ENCODE results near the gene UBE2H. TPM values are rescaled to one million over a fixed set of nuclear protein-coding genes. Genes with fewer than 3 reads are reported as not detected.

UBE2H gene
- total and polyA plus RNA-seq, 2 donors (not counting 1 experiment from before 2014, with no cell fraction given), result 23.3 to 54.1 TPM

DNA sequence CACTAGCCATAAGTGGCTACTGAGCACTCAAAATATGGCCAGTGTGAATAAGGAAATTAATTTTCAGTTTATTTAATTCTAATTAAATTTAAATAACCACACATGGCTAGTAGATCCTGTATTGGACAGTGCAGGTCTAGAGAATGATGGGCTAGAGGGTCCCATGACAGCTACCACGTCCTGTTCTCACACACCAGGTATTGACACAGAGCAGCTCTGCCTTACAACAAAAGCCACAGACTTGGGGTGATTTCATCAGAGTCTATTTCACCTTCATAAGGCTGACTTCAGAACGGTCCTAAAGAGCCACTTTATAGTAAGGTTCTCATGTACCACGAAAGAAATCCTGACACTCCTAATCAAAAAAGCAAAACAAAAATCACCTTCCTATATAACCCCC, 111.3 kb downstream of the UBE2H start:
- H3K27ac ChIP-seq (ENCODE audit: low read length in 2 of 2), result no peak overlapping the region
- H3K9ac ChIP-seq (ENCODE audit: low read length), result no peak overlapping the region
- H3K27me3 ChIP-seq (replicated peaks in 1 of 4; ENCODE audit: control extremely low read depth in 1 of 4, control insufficient read depth in 3 of 4, insufficient read depth in 4 of 4, low read length in 3 of 4), result no peaks in the 10 kb centered on the region
- no peak overlapping the region for H2AFZ ChIP-seq (ENCODE audit: insufficient read depth, low read depth, low read length, poor library complexity, severe bottlenecking)
- Mint-ChIP-seq H3K4me3 (no peak overlapping the region), H3K9me3 (ENCODE audit: insufficient read depth) (no peaks in the 10 kb centered on the region), H3K4me1 (peaks cover 22% of the 10 kb centered on the region), H3K27me3 (no peaks in the 10 kb centered on the region), H3K27ac (no peak overlapping the region)
- TF ChIP-seq, protein P1, sequence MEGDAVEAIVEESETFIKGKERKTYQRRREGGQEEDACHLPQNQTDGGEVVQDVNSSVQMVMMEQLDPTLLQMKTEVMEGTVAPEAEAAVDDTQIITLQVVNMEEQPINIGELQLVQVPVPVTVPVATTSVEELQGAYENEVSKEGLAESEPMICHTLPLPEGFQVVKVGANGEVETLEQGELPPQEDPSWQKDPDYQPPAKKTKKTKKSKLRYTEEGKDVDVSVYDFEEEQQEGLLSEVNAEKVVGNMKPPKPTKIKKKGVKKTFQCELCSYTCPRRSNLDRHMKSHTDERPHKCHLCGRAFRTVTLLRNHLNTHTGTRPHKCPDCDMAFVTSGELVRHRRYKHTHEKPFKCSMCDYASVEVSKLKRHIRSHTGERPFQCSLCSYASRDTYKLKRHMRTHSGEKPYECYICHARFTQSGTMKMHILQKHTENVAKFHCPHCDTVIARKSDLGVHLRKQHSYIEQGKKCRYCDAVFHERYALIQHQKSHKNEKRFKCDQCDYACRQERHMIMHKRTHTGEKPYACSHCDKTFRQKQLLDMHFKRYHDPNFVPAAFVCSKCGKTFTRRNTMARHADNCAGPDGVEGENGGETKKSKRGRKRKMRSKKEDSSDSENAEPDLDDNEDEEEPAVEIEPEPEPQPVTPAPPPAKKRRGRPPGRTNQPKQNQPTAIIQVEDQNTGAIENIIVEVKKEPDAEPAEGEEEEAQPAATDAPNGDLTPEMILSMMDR (IDR thresholded peaks at IDR 0.05), result no peak
- TF ChIP-seq EZH2 (IDR thresholded peaks at IDR 0.05; ENCODE audit: borderline replicate concordance, insufficient read depth, low read depth, low read length, poor library complexity, severe bottlenecking), result no peak
- intact Hi-C loops (cut with micrococcal nuclease), result no loop called here
- peaks cover 49% of the 10 kb centered on the region for H4K20me1 ChIP-seq (ENCODE audit: control insufficient read depth, insufficient read depth, low read length, poor library complexity, severe bottlenecking)
- no peak overlapping the region for H3K4me2 ChIP-seq (replicated peaks; ENCODE audit: low read depth, low read length, poor library complexity, severe bottlenecking)
- H3K79me2 ChIP-seq (ENCODE audit: control insufficient read depth, insufficient read depth, low read length), result peaks cover 17% of the 10 kb centered on the region
- H3K9me3 ChIP-seq (ENCODE audit: control extremely low read depth in 1 of 3, control insufficient read depth in 2 of 3, insufficient read depth in 1 of 3, low read length in 2 of 3), result no peaks in the 10 kb centered on the region
- peaks cover 7 to 11% of the 10 kb centered on the region in 2 donors for H3K4me1 ChIP-seq (ENCODE audit: control insufficient read depth in 2 of 2, insufficient read depth in 2 of 2, low read length in 2 of 2)
- WGBS (ENCODE audit: insufficient coverage), result 96% methylated on average over 3 of the region's 3 CpGs
- H3K4me3 ChIP-seq (ENCODE audit: control extremely low read depth in 1 of 5, extremely low read depth in 1 of 5, insufficient read depth in 1 of 5, low read depth in 2 of 5, low read length in 4 of 5), result no peak overlapping the region
- peaks cover 3 to 19% of the 10 kb centered on the region in 2 experiments for H3K36me3 ChIP-seq (replicated peaks in 1 of 2; ENCODE audit: control extremely low read depth in 1 of 2, control insufficient read depth in 1 of 2, extremely low read depth in 1 of 2, insufficient read depth in 2 of 2, low read length in 1 of 2)
- no peak for ATAC-seq (ENCODE audit: low read depth)
- CTCF ChIA-PET, result interaction anchor here (0.6 to 2.4 kb wide), 4 partner anchors 10 to 45 kb away, joined by 3 to 8 read pairs (median 4); no protein-coding TSS in a partner anchor
- DNase-seq, result no peak
- POLR2A ChIA-PET, result no interaction called here

GRCh38 chr7:129840757-129841156, 112.0 kb downstream of the UBE2H start:
- peaks cover 15% of the 10 kb centered on the region for H3K79me2 ChIP-seq (ENCODE audit: control insufficient read depth, insufficient read depth, low read length)
- peak overlapping the region; percentile 26 for H3K27ac Mint-ChIP-seq
- no peak overlapping the region for H3K4me3 ChIP-seq (ENCODE audit: control extremely low read depth in 1 of 5, extremely low read depth in 1 of 5, insufficient read depth in 1 of 5, low read depth in 2 of 5, low read length in 4 of 5)
- intact Hi-C loops (cut with micrococcal nuclease), result no loop called here
- peak overlapping the region in 1 of 2 donors; percentile 7 for H3K27ac ChIP-seq (ENCODE audit: low read length in 2 of 2)
- no peak overlapping the region for H3K4me3 Mint-ChIP-seq
- peaks cover 3 to 26% of the 10 kb centered on the region in 2 experiments for H3K36me3 ChIP-seq (replicated peaks in 1 of 2; ENCODE audit: control extremely low read depth in 1 of 2, control insufficient read depth in 1 of 2, extremely low read depth in 1 of 2, insufficient read depth in 2 of 2, low read length in 1 of 2)
- DNase-seq, result no peak
- WGBS (ENCODE audit: insufficient coverage), result 32% methylated on average over 2 of the region's 4 CpGs
- peaks cover 18% of the 10 kb centered on the region for H3K4me1 Mint-ChIP-seq
- H2AFZ ChIP-seq (ENCODE audit: insufficient read depth, low read depth, low read length, poor library complexity, severe bottlenecking), result no peak overlapping the region
- no peaks in the 10 kb centered on the region for H3K27me3 Mint-ChIP-seq
- CTCF ChIA-PET, result interaction anchor here (0.6 to 2.4 kb wide), 3 partner anchors 11 to 46 kb away, joined by 3 to 8 read pairs (median 4); no protein-coding TSS in a partner anchor
- ATAC-seq (ENCODE audit: low read depth), result no peak
- no peaks in the 10 kb centered on the region for H3K9me3 Mint-ChIP-seq (ENCODE audit: insufficient read depth)
- TF ChIP-seq, protein P1 (IDR thresholded peaks at IDR 0.05), result no peak
- no peak for TF ChIP-seq EZH2 (IDR thresholded peaks at IDR 0.05; ENCODE audit: borderline replicate concordance, insufficient read depth, low read depth, low read length, poor library complexity, severe bottlenecking)
- peaks cover 5 to 6% of the 10 kb centered on the region in 2 donors for H3K4me1 ChIP-seq (ENCODE audit: control insufficient read depth in 2 of 2, insufficient read depth in 2 of 2, low read length in 2 of 2)
- POLR2A ChIA-PET, result no interaction called here
- no peaks in the 10 kb centered on the region for H3K27me3 ChIP-seq (replicated peaks in 1 of 4; ENCODE audit: control extremely low read depth in 1 of 4, control insufficient read depth in 3 of 4, insufficient read depth in 4 of 4, low read length in 3 of 4)
- no peak overlapping the region for H3K9ac ChIP-seq (ENCODE audit: low read length)
- no peak overlapping the region for H3K4me2 ChIP-seq (replicated peaks; ENCODE audit: low read depth, low read length, poor library complexity, severe bottlenecking)
- no peaks in the 10 kb centered on the region for H3K9me3 ChIP-seq (ENCODE audit: control extremely low read depth in 1 of 3, control insufficient read depth in 2 of 3, insufficient read depth in 1 of 3, low read length in 2 of 3)
- H4K20me1 ChIP-seq (ENCODE audit: control insufficient read depth, insufficient read depth, low read length, poor library complexity, severe bottlenecking), result peaks cover 47% of the 10 kb centered on the region
